Stimulated activated memory B cell treated with anti-CD40 and anti-IgM and Interleukin-4, amounts not matched to agents 10 μg/mL and 1 μg/mL and 100 μg/mL, for 72 hours (primary cell): Measurements from ENCODE around the gene PAX5.

ENCODE experiments used
- ATAC-seq: fragments of 150-1000 bp; cut with Tn5 transposase; 2 replicates; pipeline ENCODE4 v1.10.0; 2021
- H3K27ac Mint-ChIP-seq: one replicate; pipeline ENCODE4 v1.8.0; 2022; ENCODE audit warnings: mild to moderate bottlenecking, mixed read lengths
- H3K27me3 Mint-ChIP-seq: one replicate; pipeline ENCODE4 v1.8.0; 2022; ENCODE audit warnings: mixed read lengths
- H3K36me3 Mint-ChIP-seq: one replicate; pipeline ENCODE4 v1.8.0; 2022; ENCODE audit warnings: mixed read lengths
- H3K4me1 Mint-ChIP-seq: one replicate; pipeline ENCODE4 v1.8.0; 2022; ENCODE audit warnings: mixed read lengths
- H3K4me3 Mint-ChIP-seq: one replicate; pipeline ENCODE4 v1.8.0; 2022; ENCODE audit warnings: mild to moderate bottlenecking, moderate library complexity, mixed read lengths
- H3K9me3 Mint-ChIP-seq: one replicate; pipeline ENCODE4 v1.8.0; 2022; ENCODE audit warnings: mixed read lengths

The PAX5 gene

DNA sequence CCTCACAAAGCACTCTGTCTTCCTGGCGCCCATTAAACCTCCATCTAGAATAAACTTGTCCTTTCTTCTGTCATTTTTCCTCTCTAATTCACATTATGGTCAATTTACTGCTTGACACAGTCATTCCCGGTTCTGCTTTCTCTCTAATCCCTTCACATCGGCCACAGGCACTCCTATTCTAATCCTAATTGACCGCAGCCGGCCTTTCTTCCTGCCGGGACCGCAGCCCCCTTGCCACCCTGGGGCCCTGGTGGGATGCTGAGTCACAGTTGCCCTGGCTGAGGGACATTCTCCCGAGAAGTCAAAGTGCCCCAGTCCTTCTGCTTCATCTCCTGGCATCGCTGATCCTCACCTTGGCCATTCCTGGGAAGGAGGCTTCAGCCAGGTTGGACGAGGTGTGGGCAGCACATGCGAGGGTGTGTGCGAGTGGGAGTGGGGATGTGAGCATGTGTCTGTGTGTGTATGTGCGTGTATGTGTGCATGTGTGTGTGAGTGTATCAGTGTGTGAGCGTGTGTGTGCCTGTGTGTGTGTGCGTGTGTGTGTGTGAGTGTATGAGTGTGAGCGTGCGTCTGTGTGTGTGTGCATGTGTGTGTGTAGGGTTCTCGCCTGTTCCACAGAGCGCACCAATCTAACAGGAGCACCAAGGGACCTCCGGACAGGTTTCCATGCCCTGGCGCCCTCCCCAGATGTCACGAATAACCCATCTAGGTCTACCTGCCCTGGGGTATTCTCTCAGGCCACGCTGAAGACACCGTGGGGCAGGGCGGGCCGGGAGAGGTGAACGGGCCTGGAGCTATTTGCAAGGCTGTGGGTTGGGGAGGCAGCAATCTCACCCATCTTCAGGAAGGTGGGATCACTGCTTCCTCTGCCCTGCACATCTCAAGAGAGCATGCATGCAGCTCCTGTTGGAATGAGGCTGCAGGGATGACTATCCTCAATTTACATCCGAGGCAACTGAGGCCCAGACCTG, 191.2 kb downstream of the PAX5 start:
- H3K9me3 Mint-ChIP-seq = no peaks in the 10 kb centered on the region
- peaks cover 13% of the 10 kb centered on the region for H3K4me1 Mint-ChIP-seq
- no peaks in the 10 kb centered on the region for H3K27me3 Mint-ChIP-seq
- no peak for ATAC-seq
- H3K27ac Mint-ChIP-seq = no peak overlapping the region
- H3K36me3 Mint-ChIP-seq = peaks cover 61% of the 10 kb centered on the region
- H3K4me3 Mint-ChIP-seq = no peak overlapping the region

DNA sequence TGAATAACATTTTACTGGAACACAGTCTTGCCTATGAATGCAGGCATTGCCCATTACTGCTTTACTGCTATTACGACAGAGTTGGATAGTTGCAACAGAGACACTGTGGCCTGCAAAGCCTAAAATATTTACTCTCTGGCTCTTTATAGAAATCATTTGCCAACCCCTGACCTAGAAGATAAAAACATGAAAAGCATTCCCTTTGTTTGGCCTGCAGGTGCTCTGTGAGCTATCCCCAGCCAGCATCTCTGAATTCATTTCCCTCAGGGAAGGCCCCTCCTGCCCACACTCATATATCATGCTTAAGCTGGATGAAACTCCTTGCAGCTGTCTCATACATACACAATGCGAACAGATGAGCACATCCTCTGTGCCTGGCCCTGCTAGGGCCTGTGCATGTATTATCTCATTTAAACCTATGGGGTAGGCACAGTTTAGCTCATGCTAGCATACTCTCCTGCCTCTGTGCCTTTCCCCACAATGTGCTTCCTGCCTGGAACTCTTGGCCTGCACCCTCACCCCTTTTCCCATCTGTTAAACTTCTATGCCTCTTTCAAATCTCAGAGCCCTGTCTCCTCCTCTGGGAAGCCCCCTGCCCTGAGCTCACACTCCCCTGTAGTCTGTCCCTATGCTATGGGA, 193.1 kb downstream of the PAX5 start:
- Mint-ChIP-seq H3K4me3 (no peak overlapping the region), H3K4me1 (peaks cover 31% of the 10 kb centered on the region), H3K9me3 (no peaks in the 10 kb centered on the region), H3K36me3 (peaks cover 66% of the 10 kb centered on the region), H3K27ac (no peak overlapping the region), H3K27me3 (no peaks in the 10 kb centered on the region)
- ATAC-seq = no peak

DNA sequence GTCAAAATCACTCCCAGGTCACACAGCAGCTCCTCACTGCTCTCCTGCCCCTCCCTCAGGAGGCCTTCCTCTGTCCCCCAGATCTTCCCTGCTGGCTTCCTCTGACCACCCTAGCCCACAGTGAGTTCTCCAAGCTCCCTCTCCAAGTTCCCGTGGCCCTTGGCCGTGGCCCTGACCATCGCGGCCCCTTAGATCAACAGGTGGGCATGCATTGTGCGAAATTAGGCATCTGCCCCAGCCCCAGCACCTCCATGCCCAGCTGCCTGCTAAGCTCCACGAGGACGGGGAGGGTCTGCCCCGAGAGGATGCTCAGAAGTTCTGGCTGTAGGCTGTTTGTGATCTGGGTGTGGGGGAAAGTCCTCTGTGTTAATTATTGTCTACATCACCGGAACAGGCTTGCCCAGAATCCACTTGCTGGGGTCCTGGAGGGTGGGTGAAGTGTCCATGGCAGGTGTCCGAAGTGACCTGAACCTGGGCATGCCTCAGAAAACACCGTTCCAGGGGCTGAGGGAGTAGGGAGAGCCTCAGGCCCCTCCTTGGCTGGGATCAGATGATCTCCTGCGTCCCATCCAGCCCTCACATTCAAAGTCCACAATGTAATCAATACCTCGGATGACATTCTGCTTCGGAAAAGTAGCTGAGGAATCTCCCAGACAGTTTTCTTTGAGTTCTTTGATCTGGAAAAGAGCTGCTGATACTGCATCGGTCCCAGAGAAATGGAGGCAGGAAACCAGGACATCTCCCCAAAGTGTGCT, 194.8 kb downstream of the PAX5 start:
- ATAC-seq = no peak
- Mint-ChIP-seq H3K9me3 (no peaks in the 10 kb centered on the region), H3K4me1 (peaks cover 42% of the 10 kb centered on the region), H3K27me3 (no peaks in the 10 kb centered on the region), H3K4me3 (no peak overlapping the region), H3K27ac (no peak overlapping the region), H3K36me3 (peaks cover 56% of the 10 kb centered on the region)

GRCh38 chr9:36837431-36838405, 196.3 kb downstream of the PAX5 start:
- no peak for ATAC-seq
- Mint-ChIP-seq H3K4me3 (no peak overlapping the region), H3K9me3 (no peaks in the 10 kb centered on the region), H3K27me3 (no peaks in the 10 kb centered on the region), H3K36me3 (peaks cover 48% of the 10 kb centered on the region), H3K27ac (peak overlapping the region; percentile 23), H3K4me1 (peaks cover 54% of the 10 kb centered on the region)

DNA sequence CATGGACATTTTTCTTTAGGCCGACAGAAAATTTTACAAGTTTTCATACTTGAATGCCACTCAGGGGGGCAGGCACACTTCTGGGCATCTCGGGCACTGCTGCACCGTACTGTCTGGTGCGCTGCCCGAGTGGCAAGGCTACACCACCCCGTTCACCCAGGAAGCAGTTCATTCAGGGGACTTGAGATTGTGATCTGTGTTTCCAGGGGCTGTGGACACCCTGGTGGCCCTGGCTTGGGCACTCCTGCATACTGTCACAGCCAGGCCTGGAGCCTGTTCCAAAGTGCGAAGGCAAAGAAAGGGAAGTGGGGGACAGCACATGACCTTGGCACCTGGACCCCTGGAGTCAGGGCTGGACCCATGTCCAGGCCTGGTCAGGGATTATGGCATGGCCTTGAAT, 197.6 kb downstream of the PAX5 start:
- Mint-ChIP-seq H3K27me3 (no peaks in the 10 kb centered on the region), H3K9me3 (no peaks in the 10 kb centered on the region), H3K27ac (peak overlapping the region; percentile 23), H3K36me3 (peaks cover 46% of the 10 kb centered on the region), H3K4me1 (peaks cover 65% of the 10 kb centered on the region), H3K4me3 (no peak overlapping the region)
- ATAC-seq = no peak

- no peaks in the 10 kb centered on the region for H3K27me3 Mint-ChIP-seq
- H3K36me3 Mint-ChIP-seq = peaks cover 36% of the 10 kb centered on the region
- peak overlapping the region; percentile 23 for H3K27ac Mint-ChIP-seq
- peak; percentile 92 for ATAC-seq
- peaks cover 71% of the 10 kb centered on the region for H3K4me1 Mint-ChIP-seq
- peak overlapping the region; percentile 52 for H3K4me3 Mint-ChIP-seq
- H3K9me3 Mint-ChIP-seq = no peaks in the 10 kb centered on the region
Observed at GRCh38 chr9:36835271-36835996, 198.6 kb downstream of the PAX5 start.

GRCh38 chr9:36834736-36835135, 199.3 kb downstream of the PAX5 start:
- peak overlapping the region; percentile 23 for H3K27ac Mint-ChIP-seq
- ATAC-seq = no peak
- peak overlapping the region; percentile 52 for H3K4me3 Mint-ChIP-seq
- no peaks in the 10 kb centered on the region for H3K9me3 Mint-ChIP-seq
- peaks cover 71% of the 10 kb centered on the region for H3K4me1 Mint-ChIP-seq
- H3K36me3 Mint-ChIP-seq = peaks cover 29% of the 10 kb centered on the region
- H3K27me3 Mint-ChIP-seq = no peaks in the 10 kb centered on the region

- Mint-ChIP-seq H3K4me1 (peaks cover 71% of the 10 kb centered on the region), H3K9me3 (no peaks in the 10 kb centered on the region), H3K27me3 (no peaks in the 10 kb centered on the region), H3K36me3 (peaks cover 21% of the 10 kb centered on the region), H3K4me3 (peak overlapping the region; percentile 18), H3K27ac (peak overlapping the region; percentile 23)
- no peak for ATAC-seq
Observed at GRCh38 chr9:36833954-36834353, 200.1 kb downstream of the PAX5 start.

DNA sequence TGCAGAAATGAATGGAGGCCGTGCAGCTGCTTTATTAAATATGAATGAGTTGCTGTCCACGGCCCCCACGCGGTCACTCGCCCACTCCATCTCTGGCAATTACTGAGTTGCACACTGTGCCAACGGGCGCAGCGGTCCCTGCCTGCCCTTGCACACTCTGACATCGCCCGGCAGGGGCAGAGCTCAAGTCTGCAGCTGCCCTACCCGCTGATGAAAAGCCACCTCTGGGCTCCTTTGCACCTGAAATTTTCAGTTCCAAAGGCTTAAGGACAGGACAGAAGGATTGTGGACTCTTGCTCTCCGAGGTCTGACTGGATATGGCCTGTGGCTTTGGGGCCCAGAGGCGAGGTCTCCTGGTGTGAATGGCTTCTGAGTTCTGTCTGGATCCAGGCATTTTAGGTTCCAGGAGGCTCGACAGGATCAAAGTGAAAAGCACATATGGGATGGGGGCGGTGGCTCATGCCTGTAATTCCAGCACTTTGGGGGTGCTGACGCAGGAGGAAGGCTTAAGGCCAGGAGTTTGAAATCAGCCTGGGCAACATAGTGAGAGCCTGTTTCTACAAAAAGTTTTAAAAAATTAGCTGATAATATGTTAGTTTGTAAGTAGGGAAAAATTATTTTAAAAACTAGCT, 201.8 kb downstream of the PAX5 start:
- peak overlapping the region; percentile 54 for H3K27ac Mint-ChIP-seq
- no peaks in the 10 kb centered on the region for H3K27me3 Mint-ChIP-seq
- ATAC-seq = no peak
- H3K9me3 Mint-ChIP-seq = no peaks in the 10 kb centered on the region
- peaks cover 6% of the 10 kb centered on the region for H3K36me3 Mint-ChIP-seq
- H3K4me1 Mint-ChIP-seq = peaks cover 72% of the 10 kb centered on the region
- H3K4me3 Mint-ChIP-seq = no peak overlapping the region

GRCh38 chr9:36831381-36832161, 202.5 kb downstream of the PAX5 start:
- ATAC-seq = no peak
- peak overlapping the region; percentile 54 for H3K27ac Mint-ChIP-seq
- no peak overlapping the region for H3K4me3 Mint-ChIP-seq
- H3K9me3 Mint-ChIP-seq = no peaks in the 10 kb centered on the region
- no peaks in the 10 kb centered on the region for H3K27me3 Mint-ChIP-seq
- H3K36me3 Mint-ChIP-seq = no peaks in the 10 kb centered on the region
- H3K4me1 Mint-ChIP-seq = peaks cover 65% of the 10 kb centered on the region

DNA sequence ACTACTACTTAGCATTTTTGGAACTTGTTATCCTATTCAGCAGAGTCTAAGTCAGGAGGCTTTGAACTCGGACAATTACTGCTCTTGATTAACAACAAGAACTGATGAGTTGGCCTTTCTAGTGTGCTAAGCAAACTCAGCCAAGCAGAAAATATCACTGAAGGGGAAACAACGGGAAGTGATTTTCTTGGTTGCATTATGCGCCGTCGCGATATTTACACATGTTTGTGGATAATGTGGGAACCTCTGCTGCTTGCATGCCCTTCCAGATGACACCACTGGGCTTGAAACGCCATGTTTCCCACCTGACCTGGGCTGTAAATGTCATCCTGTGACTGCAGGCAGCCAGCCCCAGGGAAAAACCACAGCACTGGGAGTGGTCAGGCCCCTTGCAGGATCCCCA, 205.5 kb downstream of the PAX5 start:
- Mint-ChIP-seq H3K4me1 (peaks cover 35% of the 10 kb centered on the region), H3K4me3 (no peak overlapping the region), H3K36me3 (no peaks in the 10 kb centered on the region), H3K27ac (no peak overlapping the region), H3K27me3 (no peaks in the 10 kb centered on the region), H3K9me3 (no peaks in the 10 kb centered on the region)
- peak; percentile 42 for ATAC-seq

- H3K27me3 Mint-ChIP-seq = no peaks in the 10 kb centered on the region
- no peak overlapping the region for H3K27ac Mint-ChIP-seq
- H3K4me3 Mint-ChIP-seq = no peak overlapping the region
- no peaks in the 10 kb centered on the region for H3K9me3 Mint-ChIP-seq
- ATAC-seq = no peak
- peaks cover 28% of the 10 kb centered on the region for H3K4me1 Mint-ChIP-seq
- no peaks in the 10 kb centered on the region for H3K36me3 Mint-ChIP-seq
Observed at GRCh38 chr9:36827593-36827992, 206.5 kb downstream of the PAX5 start.

DNA sequence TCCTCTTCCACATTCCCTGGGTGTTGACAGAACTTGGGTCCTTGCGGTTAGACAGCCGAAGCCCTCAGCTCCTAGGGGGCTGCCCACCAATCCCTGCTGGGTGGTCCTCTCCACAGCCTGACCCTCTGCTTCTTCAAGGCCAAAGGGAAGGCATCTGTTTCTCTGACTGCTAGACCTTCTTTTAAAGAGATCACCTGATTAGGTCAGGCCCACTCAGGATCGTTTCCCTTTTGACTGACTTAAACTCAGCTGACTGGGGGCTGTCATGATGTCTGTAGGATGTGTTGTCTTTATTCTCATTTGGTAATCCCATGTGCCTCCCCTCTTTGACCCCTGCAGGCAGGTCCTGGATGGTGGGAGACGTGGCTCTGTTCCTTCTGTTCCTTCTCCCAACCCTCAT, 207.5 kb downstream of the PAX5 start:
- Mint-ChIP-seq H3K27me3 (no peaks in the 10 kb centered on the region), H3K36me3 (no peaks in the 10 kb centered on the region), H3K4me1 (peaks cover 18% of the 10 kb centered on the region), H3K9me3 (no peaks in the 10 kb centered on the region), H3K27ac (no peak overlapping the region), H3K4me3 (no peak overlapping the region)
- ATAC-seq = no peak
